GM18507 (cell line): ENCODE results near the gene SLC35G2.
"Not testable (repeated sequence)": the region's sequence is repeated elsewhere in the genome, so short reads cannot be mapped to it uniquely, and the experiment has no call there.

Experiments used
- DNase-seq: peaks from one replicate; pipeline ENCODE4 v3.0.0; 2011; ENCODE audit warnings: low read depth; ENCODE audit not compliant: insufficient read length; ENCODE audit errors: extremely low spot score
- FAIRE-seq: peaks from 2 replicates; lab custom pipeline; 2011; peaks lifted over from hg19 to GRCh38; lab: Jason Lieb, UNC

The SLC35G2 gene

DNA sequence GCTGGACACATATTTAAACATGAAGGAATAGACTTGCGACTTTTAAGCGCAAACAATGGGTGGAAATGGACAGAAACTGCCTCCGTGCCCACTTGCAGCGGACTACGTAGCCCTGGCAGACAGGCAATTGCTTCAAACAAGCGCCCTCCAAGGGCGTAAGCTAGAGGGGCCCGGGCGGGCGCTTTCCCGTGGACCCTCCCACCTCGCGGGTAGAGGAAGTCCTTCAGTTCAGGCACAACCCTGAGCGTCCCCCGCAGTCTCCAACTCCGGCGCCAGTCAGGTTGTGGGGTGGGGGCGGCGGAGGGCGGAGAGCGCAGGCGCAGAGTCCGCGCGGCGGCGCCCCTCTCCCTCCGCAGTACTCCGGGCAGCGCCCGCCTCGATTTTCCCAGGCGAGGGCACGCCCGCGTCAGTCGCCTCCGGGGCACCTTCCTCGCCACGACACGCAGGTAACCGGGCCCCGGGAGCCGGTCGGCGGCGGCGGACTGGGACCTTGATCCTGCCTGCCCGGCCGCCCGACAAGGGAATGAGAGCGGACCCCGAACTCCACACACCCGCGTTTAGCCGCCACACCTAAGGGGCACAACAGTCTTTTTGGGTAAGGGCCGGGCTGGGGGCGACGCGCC, at the start of gene SLC35G2:
SLC35G2 (plus strand) TSS at position 358 of the 623 bp plus-strand sequence. CDS start 35,335 bp downstream, outside the sequence.
- no peak for DNase-seq
- FAIRE-seq, result no peak

DNA sequence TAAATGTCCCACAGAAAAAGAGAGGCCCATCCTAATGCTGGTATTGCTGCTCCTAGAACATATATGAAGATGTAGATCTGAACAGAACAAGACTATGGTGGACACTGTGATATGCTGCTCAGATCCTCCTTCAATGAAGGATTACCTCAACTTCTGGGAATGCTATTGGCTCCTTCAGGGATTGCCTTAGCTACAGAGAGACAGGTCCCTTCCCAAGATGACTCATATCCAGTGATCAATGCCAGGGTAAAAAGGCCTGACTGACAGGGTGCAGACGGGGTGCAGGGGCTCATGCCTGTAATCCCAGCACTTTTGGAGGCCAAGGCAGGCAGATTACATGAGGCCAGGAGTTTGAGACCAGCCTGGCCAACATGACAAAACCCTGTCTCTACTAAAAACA, 46.2 kb upstream of the SLC35G2 start:
- FAIRE-seq (no peak), DNase-seq (no peak)

DNA sequence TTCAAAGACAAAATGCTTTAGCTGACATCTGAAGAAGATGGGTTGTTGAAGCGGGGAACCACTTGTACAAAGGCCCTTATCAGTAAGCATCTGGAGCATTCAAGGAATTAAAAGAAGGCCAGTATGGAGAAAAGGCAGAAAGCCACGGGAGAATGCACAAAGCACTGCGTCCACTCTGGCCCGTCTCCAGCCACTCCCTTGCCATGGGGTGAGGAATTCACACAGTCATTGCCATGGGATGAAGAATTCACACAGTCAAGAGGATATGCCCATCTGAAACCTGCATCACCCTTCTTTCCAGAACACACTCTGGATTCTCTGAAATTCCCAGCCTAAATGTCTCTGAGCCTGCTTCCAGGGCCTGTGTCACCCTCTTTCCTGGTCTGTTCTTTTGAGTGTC, 40.1 kb upstream of the SLC35G2 start:
- FAIRE-seq (no peak), DNase-seq (no peak)

DNA sequence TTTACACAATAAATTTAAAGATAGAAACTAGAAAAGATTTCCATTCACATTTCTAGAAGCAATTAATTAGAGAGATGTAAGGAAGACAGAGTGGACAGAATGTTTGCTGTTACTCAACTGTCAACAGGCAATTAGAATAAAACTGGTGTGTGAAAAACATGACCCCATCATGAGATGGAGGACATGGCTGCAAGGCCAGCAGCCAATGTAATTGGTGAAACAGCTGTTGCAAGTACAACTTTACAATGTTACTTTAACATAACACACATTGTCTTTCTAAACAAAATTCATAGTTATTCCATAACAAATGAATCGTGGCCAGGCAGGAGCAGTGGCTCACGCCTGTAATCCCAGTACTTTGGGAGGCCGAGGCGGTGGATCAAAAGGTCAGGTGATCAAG, 38.2 kb upstream of the SLC35G2 start:
- FAIRE-seq (no peak), DNase-seq (no peak)

DNA sequence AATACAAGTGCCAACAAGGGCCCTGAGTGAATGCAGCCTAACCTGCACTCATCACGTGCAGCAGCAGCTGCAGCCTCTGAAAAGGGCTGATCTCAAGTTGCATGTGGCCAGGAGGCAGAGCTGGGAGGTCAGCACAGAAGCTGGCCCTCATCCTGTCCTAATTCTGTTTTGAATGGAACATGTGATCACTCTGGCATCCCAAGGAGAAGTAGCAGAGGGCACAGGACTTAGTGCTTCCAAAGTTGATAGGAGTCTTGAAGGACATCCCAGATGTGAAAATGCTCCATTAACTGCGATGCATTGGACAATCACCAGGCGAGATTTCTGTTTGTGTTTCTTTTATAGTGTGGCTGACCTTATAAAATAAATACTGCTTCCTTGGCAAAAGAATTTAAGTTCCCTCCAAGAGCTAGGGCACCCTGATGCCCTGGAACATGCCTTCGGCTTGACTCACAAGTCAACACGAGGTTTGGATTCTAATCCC, 35.2 kb upstream of the SLC35G2 start:
- DNase-seq (no peak), FAIRE-seq (no peak)

DNA sequence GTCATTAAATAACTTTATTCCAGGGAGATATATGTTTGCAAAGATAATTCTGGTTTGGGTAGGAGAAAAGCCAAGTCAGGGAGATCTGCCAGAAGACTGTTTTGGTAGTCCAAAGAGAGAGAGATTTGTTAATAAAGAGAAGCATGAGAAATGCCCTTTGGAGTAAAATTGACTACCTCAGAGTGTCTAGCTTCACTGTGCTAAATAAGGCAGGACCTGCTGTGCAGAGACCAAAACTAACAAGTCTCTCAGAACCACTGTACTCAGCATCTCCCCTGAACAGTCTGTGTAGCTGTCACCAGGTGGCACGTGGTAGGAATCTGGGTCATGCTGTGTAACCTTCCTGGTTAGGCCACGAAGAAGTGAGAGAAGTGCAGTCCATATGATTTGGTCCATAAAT, 31.6 kb upstream of the SLC35G2 start:
- peak; percentile 25 for DNase-seq
- FAIRE-seq, result peak; percentile 24

DNA sequence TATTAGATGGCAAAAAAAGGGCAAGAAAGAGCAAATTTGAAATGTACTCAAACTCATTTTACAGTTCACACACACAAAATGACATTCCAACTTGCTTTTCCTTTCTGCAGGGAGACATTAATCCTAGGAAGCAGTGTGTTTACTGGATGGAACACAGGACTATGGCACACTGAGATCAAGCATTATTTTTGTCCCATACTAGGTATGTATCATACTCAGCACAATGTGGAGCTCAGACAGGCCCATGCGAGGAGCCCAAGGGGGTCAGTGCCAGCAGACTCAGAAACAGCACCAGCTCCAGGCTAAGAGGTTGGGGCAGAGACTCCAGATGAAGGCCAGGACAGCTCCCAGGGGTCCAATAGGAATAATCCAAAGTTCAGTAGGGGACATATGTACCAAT, 30.8 kb upstream of the SLC35G2 start:
- DNase-seq (no peak), FAIRE-seq (no peak)

DNA sequence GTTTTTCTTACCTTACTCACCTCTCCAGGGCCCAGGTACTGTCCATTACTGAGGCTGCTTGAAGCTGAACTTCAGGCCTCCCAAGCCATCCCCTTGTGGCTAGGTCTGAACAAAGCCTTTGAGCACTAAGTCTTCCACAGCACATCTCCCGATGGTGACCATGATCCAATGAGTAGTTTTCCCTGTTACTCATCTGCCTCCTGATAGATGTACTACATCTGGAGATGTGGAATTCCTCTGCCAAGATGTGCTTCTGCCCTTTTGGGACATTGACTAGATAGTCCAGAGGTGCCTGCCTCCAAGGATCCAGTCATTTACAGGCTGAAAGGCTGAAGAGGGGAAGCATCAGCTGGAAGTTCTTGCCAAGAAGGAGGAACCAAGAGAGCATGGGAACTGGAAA, 28.9 kb upstream of the SLC35G2 start:
- DNase-seq (no peak), FAIRE-seq (no peak)

DNA sequence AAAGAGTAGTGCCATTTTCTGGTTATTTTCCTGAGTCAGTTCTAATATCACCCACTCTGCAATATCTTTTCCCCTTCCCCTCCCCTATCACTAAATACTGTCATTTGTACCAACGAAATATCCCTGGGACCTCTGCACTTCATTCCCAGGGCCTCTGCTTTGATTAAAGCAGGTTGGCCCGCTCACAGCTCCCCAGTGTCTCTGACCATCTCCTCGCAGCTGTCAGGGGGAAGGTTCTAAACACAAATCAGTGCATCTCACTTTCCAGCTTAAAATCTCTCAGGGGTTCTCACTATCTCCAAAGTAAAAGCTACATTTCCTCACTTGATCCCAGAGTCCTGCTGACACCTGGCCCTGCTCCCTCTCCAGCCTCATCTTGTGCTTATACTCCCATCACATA, 28.1 kb upstream of the SLC35G2 start:
- DNase-seq (no peak), FAIRE-seq (no peak)

DNA sequence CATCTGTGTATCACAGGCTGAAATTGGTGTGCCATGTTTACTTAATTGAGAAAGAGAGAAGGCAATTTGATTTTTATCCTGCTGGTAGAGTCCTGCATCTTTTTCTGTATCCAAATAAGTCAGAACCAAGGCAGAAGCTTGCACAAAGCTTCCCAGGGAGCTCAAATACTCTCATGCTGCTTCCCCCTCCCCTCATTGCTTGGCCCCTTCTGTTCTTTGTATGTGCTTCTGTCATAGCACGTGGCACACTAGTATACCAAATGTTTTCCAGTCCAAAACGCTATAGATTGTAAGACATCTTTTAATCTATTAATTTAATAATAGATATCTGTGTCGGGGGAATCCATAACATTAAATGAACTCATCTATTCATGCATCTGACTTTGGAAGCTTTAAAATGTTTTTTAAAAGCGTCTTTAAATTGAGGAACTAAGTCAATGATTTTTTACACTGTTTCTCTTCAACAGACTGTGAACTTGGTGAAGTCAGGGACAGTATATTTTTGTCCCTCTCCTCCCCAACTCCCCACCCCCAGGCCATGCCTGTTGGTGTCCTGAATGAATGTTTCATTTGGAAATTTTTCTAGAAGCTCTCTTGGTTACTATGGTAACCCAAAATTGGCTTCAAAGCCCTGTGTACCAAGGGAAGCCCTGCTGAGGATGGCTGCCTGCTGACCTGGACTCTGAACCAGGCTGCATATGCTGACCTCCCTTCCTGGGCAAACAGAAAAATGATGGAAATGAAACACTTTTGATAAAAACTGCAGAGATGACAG, 26.2 kb upstream of the SLC35G2 start:
- no peak for FAIRE-seq
- DNase-seq, result no peak

DNA sequence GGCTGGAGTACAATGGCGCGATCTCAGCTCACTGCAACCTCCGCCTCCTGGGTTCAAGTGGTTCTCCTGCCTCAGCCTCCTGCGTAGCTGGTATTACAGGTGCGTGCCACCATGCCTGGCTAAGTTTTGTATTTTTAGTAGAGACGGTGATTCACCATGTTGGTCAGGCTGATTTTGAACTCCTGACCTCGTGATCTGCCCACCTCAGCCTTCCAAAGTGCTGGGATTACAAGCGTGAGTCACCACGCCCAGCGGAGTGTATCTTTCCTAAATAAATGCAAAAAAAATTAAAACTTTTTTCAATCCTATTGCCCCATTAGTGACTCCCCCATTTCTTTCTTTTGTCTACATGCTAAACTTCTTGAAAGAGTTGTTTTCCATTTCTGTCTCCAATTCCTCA, 17.8 kb upstream of the SLC35G2 start:
- FAIRE-seq, DNase-seq: not testable (repeated sequence)

DNA sequence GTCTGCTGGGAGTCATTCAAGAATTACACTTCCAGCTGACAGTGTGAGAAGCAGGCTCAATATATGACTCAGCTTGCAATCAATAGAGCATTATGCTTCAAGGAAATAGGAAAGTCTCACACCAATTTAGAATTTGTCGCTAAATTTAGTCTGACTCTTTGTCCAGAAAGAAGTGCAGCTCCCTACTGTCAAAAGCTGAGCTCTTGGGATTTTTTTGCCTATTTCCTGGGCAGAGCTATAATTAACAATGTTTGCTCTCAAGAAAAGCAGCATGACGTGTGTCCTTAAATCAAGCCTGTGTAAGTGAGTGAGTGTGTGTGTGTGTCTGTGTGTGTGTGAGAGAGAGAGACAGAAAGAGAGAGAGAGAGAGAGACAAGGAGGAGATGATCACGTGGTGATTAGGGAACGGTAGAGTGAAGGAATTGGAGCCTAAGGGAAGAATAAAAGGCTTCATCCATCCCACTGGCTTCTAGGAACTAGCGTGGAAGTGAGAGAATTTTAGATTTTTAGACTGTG, 16.4 kb upstream of the SLC35G2 start:
- DNase-seq (no peak), FAIRE-seq (no peak)

DNA sequence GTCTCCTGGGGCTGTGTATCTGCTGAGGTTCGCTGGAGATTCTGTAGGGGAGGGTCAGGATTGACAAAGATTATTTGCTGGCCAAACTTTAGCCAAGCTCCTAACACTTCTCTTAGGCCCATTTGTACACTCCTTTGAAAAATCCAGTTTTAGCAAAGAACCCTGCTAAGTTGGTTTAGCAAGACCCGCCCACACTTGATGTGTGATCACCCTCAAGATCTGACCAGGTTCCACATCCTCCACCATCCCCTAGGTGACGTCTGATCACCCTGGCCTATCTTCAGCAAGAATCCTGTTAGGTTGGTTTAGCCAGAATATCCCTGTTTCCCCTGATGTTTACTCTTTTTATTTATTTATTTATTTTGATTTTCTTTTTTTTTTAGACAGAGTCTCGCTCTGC, 14.8 kb upstream of the SLC35G2 start:
- FAIRE-seq, result no peak
- DNase-seq, result no peak

DNA sequence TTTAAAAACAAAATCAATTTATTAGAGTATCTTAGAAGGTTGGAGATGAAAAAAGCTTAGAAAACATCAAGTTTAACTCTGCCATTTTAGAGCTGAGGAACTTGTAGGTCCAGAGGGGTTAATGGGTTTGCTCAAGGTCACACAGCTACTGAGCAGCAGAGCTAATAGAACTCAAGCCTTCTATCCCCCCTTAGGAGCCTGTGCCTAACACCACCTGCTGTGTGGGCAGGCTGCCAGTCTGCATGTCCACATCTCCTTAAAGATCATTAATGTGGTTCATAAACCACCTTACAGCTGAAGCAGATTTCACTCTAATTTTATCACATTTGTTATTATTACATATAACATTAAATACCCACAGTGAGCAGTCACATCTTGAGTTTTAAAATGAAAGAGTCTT, 14.1 kb upstream of the SLC35G2 start:
- FAIRE-seq, result no peak
- DNase-seq, result no peak

DNA sequence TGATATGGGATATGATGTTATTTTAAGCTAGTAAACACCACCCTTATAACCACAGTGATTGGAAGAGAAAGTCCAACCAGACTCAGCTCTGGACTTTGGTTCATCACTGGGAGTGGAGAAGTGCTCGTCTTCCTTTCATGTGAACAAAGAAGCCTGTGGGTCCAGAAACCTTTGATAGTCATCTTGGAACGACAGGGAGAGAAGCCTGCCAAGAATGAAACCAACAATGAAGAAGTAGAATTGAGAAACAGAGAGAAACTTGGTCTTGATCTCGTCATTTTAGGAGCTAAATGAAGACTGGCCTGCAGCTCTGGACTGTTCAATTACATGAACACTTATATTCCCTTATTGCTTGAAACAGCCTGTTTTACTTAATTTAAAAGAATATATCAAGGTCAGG, 13.1 kb upstream of the SLC35G2 start:
- DNase-seq, result no peak
- FAIRE-seq, result no peak

DNA sequence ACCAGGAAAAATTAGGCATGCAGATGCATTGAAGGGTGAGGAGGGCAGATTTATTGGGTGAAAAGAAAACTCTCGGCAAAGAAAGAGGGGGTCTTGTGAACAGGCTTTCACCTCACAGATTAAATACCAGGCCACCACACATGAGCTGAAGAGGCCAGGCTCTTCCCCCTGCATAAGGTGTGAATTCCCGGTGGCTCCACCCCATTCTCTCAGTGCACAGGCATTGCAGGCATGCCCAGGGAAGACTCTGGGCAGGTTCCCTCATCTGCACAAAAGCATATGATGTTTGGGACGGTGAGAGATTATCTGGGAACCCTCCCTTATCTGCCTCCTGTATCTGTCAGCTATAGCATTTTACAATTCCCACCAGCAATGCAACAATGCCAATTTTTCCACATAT, 7.2 kb upstream of the SLC35G2 start:
- no peak for FAIRE-seq

DNA sequence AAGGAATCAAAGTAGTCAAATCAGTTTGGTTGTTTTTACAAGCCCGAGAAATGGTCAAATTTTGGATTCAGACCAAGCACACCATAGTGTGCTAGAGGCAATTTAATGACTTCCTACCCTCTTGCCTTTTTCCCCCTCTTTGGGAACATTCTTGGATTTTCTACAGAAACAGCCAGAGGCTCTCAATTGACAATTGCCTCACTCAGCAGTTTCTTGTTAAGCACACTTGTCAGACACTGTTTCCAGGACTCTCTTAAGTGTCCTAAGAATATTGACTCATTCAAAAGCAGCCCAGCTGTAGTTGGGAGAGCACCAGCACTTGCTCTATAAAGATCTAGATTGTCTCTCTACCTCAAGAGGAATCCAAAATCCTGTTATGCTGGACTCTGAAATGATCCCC, 1.5 kb upstream of the SLC35G2 start:
- DNase-seq, result no peak
- no peak for FAIRE-seq

More for the DNA sequence above, 7.2 kb upstream of the SLC35G2 start:
- no peak for DNase-seq

DNA sequence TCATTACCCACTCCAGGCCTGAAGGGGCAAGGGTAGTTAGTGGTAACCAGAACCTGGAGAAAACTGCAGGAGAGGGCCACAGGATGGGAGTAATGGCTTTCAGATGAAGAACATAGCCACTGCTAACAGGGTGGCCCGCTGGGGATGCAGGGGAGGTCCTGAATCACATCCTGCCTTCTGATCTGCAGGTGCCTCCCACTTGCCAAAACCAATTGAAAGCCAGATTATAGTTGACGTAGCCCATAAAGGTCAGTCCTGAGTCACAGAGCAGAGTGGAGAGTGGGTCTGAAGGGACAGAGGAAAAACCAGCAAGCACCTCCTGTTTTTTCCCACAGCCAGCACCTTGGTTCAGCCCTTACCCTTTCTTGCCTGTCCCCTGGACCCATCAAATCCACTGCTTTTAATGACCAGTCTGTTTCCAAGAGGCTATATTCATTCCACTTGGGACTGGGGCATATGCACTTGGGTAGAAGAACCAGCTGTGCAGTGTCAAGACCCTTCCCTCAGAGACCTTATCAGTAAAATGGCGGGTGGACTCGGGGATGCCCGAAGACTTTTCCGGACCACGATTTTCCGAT, 646 bp upstream of the SLC35G2 start:
- DNase-seq (peak; percentile 35), FAIRE-seq (no peak)

DNA sequence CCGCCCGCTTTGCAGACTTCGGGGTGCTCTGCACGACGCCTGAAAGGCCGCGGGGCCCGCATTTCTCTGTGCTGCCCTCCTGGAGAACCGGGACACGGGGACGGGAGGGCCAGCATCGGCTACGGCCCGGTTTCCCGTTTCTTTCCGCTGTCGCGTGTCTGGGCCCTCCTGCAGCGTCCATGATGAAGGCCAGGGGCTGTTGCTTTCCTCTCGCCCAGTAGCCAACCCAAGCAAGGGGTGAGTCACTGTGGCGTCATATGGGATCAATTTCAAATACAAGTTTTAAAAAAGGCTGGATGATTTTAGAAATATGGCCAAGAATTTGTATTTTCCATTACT, 435 bp downstream of the SLC35G2 start:
- no peak for DNase-seq
- peak; percentile 44 for FAIRE-seq

DNA sequence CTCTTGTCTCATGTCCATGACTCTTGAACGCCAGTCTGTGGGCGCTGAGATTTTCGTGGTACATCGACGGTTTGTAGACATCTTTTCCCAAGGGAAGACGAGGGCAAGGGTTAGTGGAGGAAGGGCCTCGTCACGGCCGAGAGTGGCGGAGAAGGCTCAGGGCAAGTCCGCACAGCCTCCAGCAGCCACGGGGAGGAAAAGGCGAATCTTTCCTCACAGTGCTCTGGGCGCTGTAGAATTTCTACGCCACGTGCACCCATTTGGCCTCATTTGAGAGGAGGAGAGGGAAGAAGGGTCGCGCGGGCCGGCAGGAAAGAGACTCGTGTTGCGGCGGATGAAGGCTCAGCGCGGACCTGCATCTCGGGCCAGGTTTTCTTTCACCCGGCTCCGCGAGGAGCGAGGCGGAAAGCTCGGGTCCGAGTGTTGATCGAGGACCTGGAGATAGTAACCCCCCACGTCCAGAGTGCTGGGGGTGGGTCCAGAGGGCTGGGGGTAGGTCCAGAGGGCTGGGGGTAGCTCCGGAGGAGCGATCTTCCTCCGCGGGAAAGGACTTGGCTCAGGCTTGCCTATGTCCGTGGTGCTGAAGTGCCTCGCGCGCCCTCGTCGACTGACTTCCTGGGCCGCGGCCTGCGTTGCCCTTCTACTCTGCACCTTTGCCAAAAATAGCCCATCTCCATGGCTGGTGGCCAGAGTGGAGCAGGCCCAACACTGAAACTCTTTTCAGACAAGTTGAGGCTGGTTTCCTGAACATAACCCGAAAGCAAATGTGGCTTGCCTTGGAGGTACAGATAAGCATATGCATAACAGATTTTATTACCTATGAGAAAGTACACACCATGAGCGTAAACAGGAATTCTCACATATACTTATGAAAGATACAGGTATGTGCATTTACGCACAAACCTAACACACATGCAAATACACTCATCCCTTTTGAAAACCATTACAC, 1.1 kb downstream of the SLC35G2 start:
- FAIRE-seq, result no peak

More for the DNA sequence above, 1.1 kb downstream of the SLC35G2 start:
- no peak for DNase-seq
